Measurements from ENCODE around the gene IRAK2.
"Not testable (repeated sequence)": the region's sequence is repeated elsewhere in the genome, so short reads cannot be mapped to it uniquely, and the experiment has no call there.

IRAK2 gene

GRCh38 chr3:10164546-10165393, at the start of gene IRAK2:
Gene IRAK2, plus strand, starts transcription at chr3:10164919. Its CDS starts 36 bp downstream, at chr3:10164955.
- DNase-seq, result peak; percentile 55

- DNase-seq, result peak; percentile 98
Observed at GRCh38 chr3:10115326-10116137, 49.2 kb upstream of the IRAK2 start, which contains the start of gene BRK1. Gene BRK1, plus strand, starts transcription at chr3:10115675. Its CDS starts 27 bp downstream, at chr3:10115702.

- peak; percentile 48 for DNase-seq
Observed at GRCh38 chr3:10116138-10116460, 48.6 kb upstream of the IRAK2 start.

GRCh38 chr3:10116928-10117327, 47.8 kb upstream of the IRAK2 start:
- DNase-seq, result no peak

- DNase-seq, result no peak
Observed at GRCh38 chr3:10119376-10119775, 45.3 kb upstream of the IRAK2 start.

- DNase-seq, result no peak
Observed at GRCh38 chr3:10121064-10121463, 43.7 kb upstream of the IRAK2 start.

GRCh38 chr3:10122724-10123123, 42.0 kb upstream of the IRAK2 start:
- DNase-seq, result no peak

GRCh38 chr3:10135872-10136271, 28.8 kb upstream of the IRAK2 start:
- not testable (repeated sequence) for DNase-seq

- no peak for DNase-seq
Observed at GRCh38 chr3:10136426-10137005, 28.2 kb upstream of the IRAK2 start.

GRCh38 chr3:10137178-10137577, 27.5 kb upstream of the IRAK2 start:
- no peak for DNase-seq

GRCh38 chr3:10140996-10141546, 23.6 kb upstream of the IRAK2 start:
- DNase-seq, result peak; percentile 34

- peak; percentile 36 for DNase-seq
Observed at GRCh38 chr3:10142707-10143560, 21.8 kb upstream of the IRAK2 start.

- DNase-seq, result no peak
Observed at GRCh38 chr3:10145685-10146084, 19.0 kb upstream of the IRAK2 start.

GRCh38 chr3:10149226-10149625, 15.5 kb upstream of the IRAK2 start:
- DNase-seq, result no peak

- no peak for DNase-seq
Observed at GRCh38 chr3:10150987-10151386, 13.7 kb upstream of the IRAK2 start.

- no peak for DNase-seq
Observed at GRCh38 chr3:10154335-10155122, 10.2 kb upstream of the IRAK2 start.

GRCh38 chr3:10155123-10155472, 9.6 kb upstream of the IRAK2 start:
- no peak for DNase-seq

- DNase-seq, result no peak
Observed at GRCh38 chr3:10155658-10156057, 9.1 kb upstream of the IRAK2 start.

- DNase-seq, result peak; percentile 15
Observed at GRCh38 chr3:10157031-10157430, 7.7 kb upstream of the IRAK2 start.

GRCh38 chr3:10158555-10158954, 6.2 kb upstream of the IRAK2 start:
- DNase-seq, result not testable (repeated sequence)

- no peak for DNase-seq
Observed at GRCh38 chr3:10160346-10160745, 4.4 kb upstream of the IRAK2 start.

GRCh38 chr3:10160925-10161324, 3.8 kb upstream of the IRAK2 start:
- no peak for DNase-seq
